PFSK-1 (cell line): Measurements from ENCODE around the gene CENPS.

Experiments
- FOXP2 ChIP-seq: optimal IDR thresholded peaks from 2 replicates; pipeline ENCODE3; 2011; ENCODE audit warnings: borderline replicate concordance, control low read depth, inconsistent platforms; ENCODE audit not compliant: insufficient read depth; ENCODE audit errors: extremely low read length, extremely low read depth
- POLR2AphosphoS5 ChIP-seq: IDR thresholded peaks from 2 replicates; pipeline ENCODE4 v1.6.1; 2012; ENCODE audit warnings: low read depth, mild to moderate bottlenecking, control low read depth, low read length, moderate library complexity
- REST ChIP-seq, 2 experiments: IDR thresholded peaks; 2 replicates each; pipeline versions ENCODE4 v1.6.1 to v1.8.0; 2011 to 2012; ENCODE audit warnings: low read depth in 2 of 2, low read length in 2 of 2, control low read depth in 1 of 2, inconsistent platforms in 1 of 2, mild to moderate bottlenecking in 1 of 2, moderate library complexity in 1 of 2; ENCODE audit not compliant: insufficient read depth in 1 of 2
- SIN3A ChIP-seq: IDR thresholded peaks from 2 replicates; pipeline ENCODE4 v1.6.1; 2012; ENCODE audit warnings: mild to moderate bottlenecking, low read length, moderate library complexity, borderline replicate concordance; ENCODE audit not compliant: insufficient read depth
- TAF1 ChIP-seq: IDR thresholded peaks from 2 replicates; pipeline ENCODE4 v1.6.1; 2012; ENCODE audit warnings: low read length, control low read depth, borderline replicate concordance; ENCODE audit not compliant: insufficient read depth

Gene CENPS

GRCh38 chr1:10472220-10473144, 42.2 kb downstream of the CENPS start, which contains the start of gene DFFA:
Gene DFFA (minus strand): TSS chr1:10472529. CDS start chr1:10472458, 71 bp downstream.
- TF ChIP-seq TAF1: peak; percentile 52; the same call in 1 of the 2 replicates
- peak; percentile 85; the same call in 1 of the 2 replicates for TF ChIP-seq SIN3A
- TF ChIP-seq POLR2AphosphoS5: peak; percentile 85
- peak; percentile 43 for TF ChIP-seq FOXP2
- TF ChIP-seq REST (IDR thresholded peaks at IDR 0.05; ENCODE audit: insufficient read depth in 1 of 2, low read depth in 2 of 2, low read length in 2 of 2): no peak

GRCh38 chr1:10473145-10473765, 43.0 kb downstream of the CENPS start:
- TF ChIP-seq REST (IDR thresholded peaks at IDR 0.05; ENCODE audit: insufficient read depth in 1 of 2, low read depth in 2 of 2, low read length in 2 of 2): no peak
- no peak for TF ChIP-seq POLR2AphosphoS5
- TF ChIP-seq TAF1: no peak
- no peak for TF ChIP-seq SIN3A
- no peak for TF ChIP-seq FOXP2

GRCh38 chr1:10474613-10475507, 44.6 kb downstream of the CENPS start, which contains the start of gene PEX14:
Gene PEX14 (plus strand): TSS chr1:10474950. CDS start chr1:10474967, 17 bp downstream.
- TF ChIP-seq FOXP2: peak; percentile 58
- TF ChIP-seq POLR2AphosphoS5: peak; percentile 79; the same call in 1 of the 2 replicates
- TF ChIP-seq TAF1: peak; percentile 88
- TF ChIP-seq REST (IDR thresholded peaks at IDR 0.05; ENCODE audit: insufficient read depth in 1 of 2, low read depth in 2 of 2, low read length in 2 of 2): peak in 1 of 2 experiments; percentile 27; a peak in 2 of 4 replicates
- TF ChIP-seq SIN3A: no peak

- TF ChIP-seq POLR2AphosphoS5 (no peak), TAF1 (no peak)
Observed at GRCh38 chr1:10475510-10475909, 45.3 kb downstream of the CENPS start.

- no peak for TF ChIP-seq FOXP2
- TF ChIP-seq TAF1: no peak
- no peak for TF ChIP-seq REST (IDR thresholded peaks at IDR 0.05; ENCODE audit: insufficient read depth in 1 of 2, low read depth in 2 of 2, low read length in 2 of 2)
- TF ChIP-seq SIN3A: no peak
- TF ChIP-seq POLR2AphosphoS5: no peak
Observed at GRCh38 chr1:10479296-10479695, 49.1 kb downstream of the CENPS start.
